K562 treated with DMSO at 1 percent for 12 hours (cell line): ENCODE measurements around the gene MTARC2. TPM values are rescaled to one million over a fixed set of nuclear protein-coding genes. Genes with fewer than 3 reads are reported as not detected.

Source experiments
- total RNA-seq: library from RNA; unstranded; fragments of 300-600 nt; gene quantifications from 2 replicates; pipeline ENCODE4 v1.2.3, GENCODE V29; 2022; ENCODE audit not compliant: insufficient read depth

The MTARC2 gene
- not detected in 2 replicates for total RNA-seq

GRCh38 chr1:220748089-220748934 is at the start of gene MTARC2:
Gene MTARC2, plus strand, starts transcription at chr1:220748322. Its CDS starts 210 bp downstream, at chr1:220748532.

GRCh38 chr1:220786337-220787068 is 38.4 kb downstream of the MTARC2 start, which contains the start of gene MTARC1:
Gene MTARC1, plus strand, starts transcription at chr1:220786913. Its CDS starts 32 bp downstream, at chr1:220786945.

Other genes starting within 250 kb of the MTARC2 start
- gene MARK1, start 220.2 kb upstream of the MTARC2 start, total RNA-seq: not detected in 2 replicates
- not detected in 2 replicates for gene C1orf115, start 58.0 kb upstream of the MTARC2 start, total RNA-seq
- gene MTARC1, start 38.6 kb downstream of the MTARC2 start, total RNA-seq: not detected in 2 replicates
- gene HLX, start 131.1 kb downstream of the MTARC2 start, total RNA-seq: 3.0 and 3.8 TPM in 2 replicates